ENCODE results near the gene ROBO2.

Gene ROBO2

DNA sequence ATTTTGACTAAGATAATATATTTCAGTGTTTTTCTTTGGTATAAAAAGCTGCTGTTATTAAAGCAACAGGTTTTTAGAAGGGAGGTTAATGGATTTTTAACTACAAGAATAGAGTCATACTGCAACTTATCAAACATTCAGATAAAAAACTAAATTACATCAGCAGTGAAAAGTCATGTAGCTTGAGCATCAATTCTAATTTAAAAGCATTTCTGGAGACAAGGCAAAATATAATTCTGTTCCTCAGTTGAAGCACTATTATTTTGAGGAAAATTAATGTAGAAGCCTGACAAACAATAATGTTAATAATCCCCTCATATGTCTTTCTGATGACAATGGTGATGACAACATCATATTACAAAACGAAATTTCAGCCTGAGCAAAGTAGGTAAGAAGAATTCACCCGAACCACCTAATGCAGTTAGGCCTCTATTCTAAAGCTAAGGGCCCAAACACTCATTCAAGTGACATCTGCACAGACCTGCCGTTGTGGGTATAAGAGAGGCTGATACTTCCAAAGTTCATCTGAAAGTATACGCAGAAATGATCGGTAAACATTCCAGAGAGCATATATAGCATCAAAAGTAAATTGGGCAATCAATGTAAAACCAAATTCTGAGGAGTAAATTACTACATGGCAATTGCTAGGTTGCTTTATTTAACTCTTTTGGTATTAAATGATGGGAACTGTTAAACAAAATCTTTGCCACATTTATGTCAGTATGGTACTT is 12.8 kb upstream of the ROBO2 start:
- Histone ChIP-seq H3K4me1 (ENCODE audit: control insufficient read depth in 1 of 2, insufficient read depth in 2 of 2, low read length in 2 of 2) (no peaks in the 10 kb centered on the region), H3K79me1 (ENCODE audit: low read length) (no peaks in the 10 kb centered on the region), H3K4me3 (ENCODE audit: low read depth, low read length) (no peak overlapping the region), H3K27me3 (ENCODE audit: insufficient read depth, low read length) (no peaks in the 10 kb centered on the region), H3K36me3 (ENCODE audit: control insufficient read depth in 1 of 2, insufficient read depth in 2 of 2, low read length in 2 of 2) (no peaks in the 10 kb centered on the region), H3K4ac (ENCODE audit: low read depth, low read length) (no peak overlapping the region), H4K8ac (ENCODE audit: low read depth, low read length) (no peak overlapping the region), H2BK120ac (ENCODE audit: insufficient read depth, low read length, poor library complexity) (no peak overlapping the region), H2AK5ac (ENCODE audit: low read length) (no peak overlapping the region), H3K27ac (ENCODE audit: low read depth, low read length) (no peak overlapping the region), H2BK12ac (ENCODE audit: low read length) (no peak overlapping the region), H4K91ac (ENCODE audit: low read depth, low read length) (no peak overlapping the region), H3K79me2 (ENCODE audit: control insufficient read depth, insufficient read depth, low read length, poor library complexity) (no peaks in the 10 kb centered on the region), H3K23ac (ENCODE audit: low read length) (no peak overlapping the region), H2AFZ (ENCODE audit: insufficient read depth, low read length, poor library complexity) (no peak overlapping the region), H3K18ac (ENCODE audit: low read length) (no peak overlapping the region), H3K9me3 (ENCODE audit: insufficient read depth, low read depth, low read length) (peaks cover 2% of the 10 kb centered on the region), H2BK5ac (ENCODE audit: low read depth, low read length, poor library complexity) (no peak overlapping the region), H4K12ac (ENCODE audit: low read depth, low read length) (no peak overlapping the region), H3K4me2 (ENCODE audit: low read length) (no peak overlapping the region), H3K9ac (ENCODE audit: low read length) (no peak overlapping the region), H3K14ac (ENCODE audit: low read length) (no peak overlapping the region)
- DNase-seq: no peak
- no CpG with 5 or more reads among the region's 5 CpGs for WGBS (ENCODE audit: extremely low coverage, insufficient coverage, insufficient read length)

DNA sequence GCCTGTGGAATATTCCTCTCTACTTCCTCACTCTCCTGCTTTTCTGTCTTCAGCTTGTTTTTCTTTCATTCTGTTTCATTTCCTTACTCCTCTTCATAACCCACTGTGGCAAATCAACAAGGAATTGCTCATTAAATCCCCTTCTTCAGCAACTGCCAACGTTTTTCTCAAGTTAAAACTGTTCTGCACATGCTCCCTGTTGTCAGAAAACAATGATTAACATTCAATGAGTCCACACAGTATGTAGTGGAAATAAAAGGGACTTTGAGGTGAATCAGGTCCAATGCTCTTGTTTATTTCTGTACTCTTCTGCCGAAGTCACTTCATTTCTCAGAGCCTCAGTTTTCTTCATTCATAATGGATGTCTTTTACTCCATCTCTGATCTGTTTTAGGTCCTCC is 11.9 kb upstream of the ROBO2 start:
- WGBS (ENCODE audit: extremely low coverage, insufficient coverage, insufficient read length): no CpG with 5 or more reads among the region's 2 CpGs

DNA sequence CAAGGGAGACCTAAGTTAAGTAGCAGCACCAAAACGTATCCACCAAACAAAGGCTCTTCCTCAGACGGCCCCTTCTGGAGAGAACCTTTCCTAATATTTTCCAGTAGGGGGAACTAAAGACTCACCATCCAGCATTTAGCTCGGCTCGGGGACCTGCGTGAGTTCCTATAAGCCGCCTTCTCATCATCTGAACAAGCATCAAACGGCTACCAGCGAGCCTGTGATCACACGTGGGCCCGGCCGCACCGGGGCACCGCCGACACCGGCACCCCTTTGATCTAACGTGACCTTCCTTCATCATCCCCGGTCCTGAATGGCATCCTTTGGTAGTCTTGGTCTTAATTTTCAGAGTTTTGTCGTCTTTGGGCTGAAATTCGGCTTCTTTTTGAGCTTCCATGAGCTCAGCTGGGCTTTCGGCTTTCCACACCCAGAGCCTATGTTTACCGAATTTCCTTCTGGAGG is 1.4 kb upstream of the ROBO2 start:
- Histone ChIP-seq H3K23ac (ENCODE audit: low read length) (no peak overlapping the region), H3K9me3 (ENCODE audit: insufficient read depth, low read depth, low read length) (no peaks in the 10 kb centered on the region), H3K14ac (ENCODE audit: low read length) (no peak overlapping the region), H2AK5ac (ENCODE audit: low read length) (no peak overlapping the region), H3K4me1 (ENCODE audit: control insufficient read depth in 1 of 2, insufficient read depth in 2 of 2, low read length in 2 of 2) (peaks cover 5 to 9% of the 10 kb centered on the region in 2 experiments), H3K4me3 (ENCODE audit: low read depth, low read length) (no peak overlapping the region), H2BK5ac (ENCODE audit: low read depth, low read length, poor library complexity) (no peak overlapping the region), H3K27me3 (ENCODE audit: insufficient read depth, low read length) (peaks cover 18% of the 10 kb centered on the region), H3K27ac (ENCODE audit: low read depth, low read length) (no peak overlapping the region), H3K79me1 (ENCODE audit: low read length) (no peaks in the 10 kb centered on the region), H2AFZ (ENCODE audit: insufficient read depth, low read length, poor library complexity) (no peak overlapping the region), H3K4ac (ENCODE audit: low read depth, low read length) (no peak overlapping the region), H3K18ac (ENCODE audit: low read length) (no peak overlapping the region), H4K12ac (ENCODE audit: low read depth, low read length) (no peak overlapping the region), H2BK120ac (ENCODE audit: insufficient read depth, low read length, poor library complexity) (no peak overlapping the region), H4K8ac (ENCODE audit: low read depth, low read length) (no peak overlapping the region), H2BK12ac (ENCODE audit: low read length) (no peak overlapping the region), H4K91ac (ENCODE audit: low read depth, low read length) (no peak overlapping the region), H3K4me2 (ENCODE audit: low read length) (peak overlapping the region; percentile 75), H3K36me3 (ENCODE audit: control insufficient read depth in 1 of 2, insufficient read depth in 2 of 2, low read length in 2 of 2) (no peaks in the 10 kb centered on the region), H3K9ac (ENCODE audit: low read length) (no peak overlapping the region), H3K79me2 (ENCODE audit: control insufficient read depth, insufficient read depth, low read length, poor library complexity) (no peaks in the 10 kb centered on the region)
- no CpG with 5 or more reads among the region's 21 CpGs for WGBS (ENCODE audit: extremely low coverage, insufficient coverage, insufficient read length)
- DNase-seq: peak; percentile 2 to 48

More for the DNA sequence above, 11.9 kb upstream of the ROBO2 start:
- no peaks in the 10 kb centered on the region for H3K79me1 ChIP-seq (ENCODE audit: low read length)
- no peak overlapping the region for H3K4ac ChIP-seq (ENCODE audit: low read depth, low read length)
- H3K27me3 ChIP-seq (ENCODE audit: insufficient read depth, low read length): no peaks in the 10 kb centered on the region
- no peak overlapping the region for H4K12ac ChIP-seq (ENCODE audit: low read depth, low read length)
- H2AFZ ChIP-seq (ENCODE audit: insufficient read depth, low read length, poor library complexity): no peak overlapping the region
- H3K4me1 ChIP-seq (ENCODE audit: control insufficient read depth in 1 of 2, insufficient read depth in 2 of 2, low read length in 2 of 2): no peaks in the 10 kb centered on the region
- H3K79me2 ChIP-seq (ENCODE audit: control insufficient read depth, insufficient read depth, low read length, poor library complexity): no peaks in the 10 kb centered on the region
- no peak overlapping the region for H3K27ac ChIP-seq (ENCODE audit: low read depth, low read length)
- H2BK120ac ChIP-seq (ENCODE audit: insufficient read depth, low read length, poor library complexity): no peak overlapping the region
- no peak overlapping the region for H3K14ac ChIP-seq (ENCODE audit: low read length)
- no peak overlapping the region for H4K8ac ChIP-seq (ENCODE audit: low read depth, low read length)
- no peak overlapping the region for H2BK12ac ChIP-seq (ENCODE audit: low read length)
- H3K9ac ChIP-seq (ENCODE audit: low read length): no peak overlapping the region
- no peak for DNase-seq
- no peak overlapping the region for H3K18ac ChIP-seq (ENCODE audit: low read length)
- H2BK5ac ChIP-seq (ENCODE audit: low read depth, low read length, poor library complexity): no peak overlapping the region
- H3K9me3 ChIP-seq (ENCODE audit: insufficient read depth, low read depth, low read length): no peaks in the 10 kb centered on the region
- no peak overlapping the region for H3K23ac ChIP-seq (ENCODE audit: low read length)
- H3K4me3 ChIP-seq (ENCODE audit: low read depth, low read length): no peak overlapping the region
- no peak overlapping the region for H3K4me2 ChIP-seq (ENCODE audit: low read length)
- H2AK5ac ChIP-seq (ENCODE audit: low read length): no peak overlapping the region
- no peaks in the 10 kb centered on the region for H3K36me3 ChIP-seq (ENCODE audit: control insufficient read depth in 1 of 2, insufficient read depth in 2 of 2, low read length in 2 of 2)
- H4K91ac ChIP-seq (ENCODE audit: low read depth, low read length): no peak overlapping the region

DNA sequence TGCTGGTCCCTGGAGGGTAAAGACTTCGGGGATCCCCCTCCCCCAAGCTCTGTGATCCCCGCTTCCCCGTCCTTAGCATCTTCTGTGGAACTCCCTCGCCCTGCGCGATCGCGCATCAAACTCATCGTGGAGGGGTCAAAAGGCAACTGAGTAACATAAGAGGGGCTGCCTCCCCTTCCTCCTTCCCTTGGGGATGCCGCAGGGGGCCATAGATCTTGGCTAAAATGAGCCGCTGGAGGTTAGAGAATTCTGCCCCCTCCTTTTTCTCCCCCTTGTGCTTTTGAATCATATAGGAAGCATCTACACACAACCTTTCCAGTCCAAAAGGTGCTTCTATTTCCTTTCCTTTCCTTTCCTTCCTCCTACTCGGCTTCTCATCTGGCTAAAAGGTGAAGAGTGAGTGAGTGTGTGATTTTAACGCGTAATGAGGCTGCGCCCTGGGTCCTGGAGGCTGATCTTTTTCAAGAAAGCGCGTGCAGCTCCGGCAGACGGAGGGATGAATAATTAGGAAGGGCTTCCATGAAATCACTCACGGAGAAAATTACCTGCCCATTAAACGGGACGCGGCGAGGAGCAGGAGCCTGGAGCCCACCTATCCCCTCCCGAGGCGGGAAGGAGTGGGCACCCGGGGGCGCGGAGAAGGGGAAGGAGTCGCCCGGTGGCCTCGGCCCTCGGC is 831 bp upstream of the ROBO2 start:
- H3K27ac ChIP-seq (ENCODE audit: low read depth, low read length): no peak overlapping the region
- H3K18ac ChIP-seq (ENCODE audit: low read length): no peak overlapping the region
- no peaks in the 10 kb centered on the region for H3K79me1 ChIP-seq (ENCODE audit: low read length)
- DNase-seq: no peak
- H2BK12ac ChIP-seq (ENCODE audit: low read length): no peak overlapping the region
- H2BK5ac ChIP-seq (ENCODE audit: low read depth, low read length, poor library complexity): no peak overlapping the region
- no peak overlapping the region for H3K14ac ChIP-seq (ENCODE audit: low read length)
- no peak overlapping the region for H4K91ac ChIP-seq (ENCODE audit: low read depth, low read length)
- H3K9ac ChIP-seq (ENCODE audit: low read length): no peak overlapping the region
- H2BK120ac ChIP-seq (ENCODE audit: insufficient read depth, low read length, poor library complexity): no peak overlapping the region
- peak overlapping the region; percentile 75 for H2AFZ ChIP-seq (ENCODE audit: insufficient read depth, low read length, poor library complexity)
- H4K12ac ChIP-seq (ENCODE audit: low read depth, low read length): no peak overlapping the region
- H3K4me2 ChIP-seq (ENCODE audit: low read length): peak overlapping the region; percentile 75
- peak overlapping the region; percentile 69 for H3K4me3 ChIP-seq (ENCODE audit: low read depth, low read length)
- H3K9me3 ChIP-seq (ENCODE audit: insufficient read depth, low read depth, low read length): no peaks in the 10 kb centered on the region
- no peaks in the 10 kb centered on the region for H3K36me3 ChIP-seq (ENCODE audit: control insufficient read depth in 1 of 2, insufficient read depth in 2 of 2, low read length in 2 of 2)
- no peak overlapping the region for H3K23ac ChIP-seq (ENCODE audit: low read length)
- H3K27me3 ChIP-seq (ENCODE audit: insufficient read depth, low read length): peaks cover 18% of the 10 kb centered on the region
- H3K4ac ChIP-seq (ENCODE audit: low read depth, low read length): no peak overlapping the region
- H2AK5ac ChIP-seq (ENCODE audit: low read length): no peak overlapping the region
- H4K8ac ChIP-seq (ENCODE audit: low read depth, low read length): no peak overlapping the region
- WGBS (ENCODE audit: extremely low coverage, insufficient coverage, insufficient read length): no CpG with 5 or more reads among the region's 33 CpGs
- peaks cover 5 to 9% of the 10 kb centered on the region in 2 experiments for H3K4me1 ChIP-seq (ENCODE audit: control insufficient read depth in 1 of 2, insufficient read depth in 2 of 2, low read length in 2 of 2)
- H3K79me2 ChIP-seq (ENCODE audit: control insufficient read depth, insufficient read depth, low read length, poor library complexity): no peaks in the 10 kb centered on the region

All from trophoblast cell (in vitro differentiated cells and primary cell).